Right lobe of liver (tissue), 6 donors: Measurements from ENCODE around the gene IGF1R. TPM values are rescaled to one million over a fixed set of nuclear protein-coding genes. Genes with fewer than 3 reads are reported as not detected.

Experiments
- ATAC-seq, 4 donors: fragments of 200-7000 bp; cut with Tn5 transposase; one replicate each; pipeline ENCODE4 v1.9.1; 2020; ENCODE audit warnings: mild to moderate bottlenecking in 4 of 4, moderate library complexity in 4 of 4
- DNase-seq, 3 donors: peaks; one replicate each; pipeline ENCODE4 v3.0.0-alpha.2; 2020
- H3K27ac ChIP-seq, 3 donors: fragments of 200-600 bp; one replicate each; pipeline ENCODE4 v1.8.0; 2022
- H3K27me3 ChIP-seq, 2 donors: fragments of 200-600 bp; one replicate each; pipeline ENCODE4 v1.8.0; 2022
- H3K36me3 ChIP-seq, 4 donors: fragments of 200-600 bp; sonication (generic) in 1 of 4; one replicate each; pipeline versions ENCODE4 v1.5.1 to v1.8.0; 2017 to 2022; ENCODE audit warnings: control low read depth in 1 of 4
- H3K4me1 ChIP-seq, 4 donors: fragments of 200-600 bp; sonication (generic) in 1 of 4; one replicate each; pipeline versions ENCODE4 v1.5.1 to v1.8.0; 2017 to 2022; ENCODE audit warnings: control low read depth in 1 of 4
- H3K4me3 ChIP-seq, 3 donors: fragments of 200-600 bp; one replicate each; pipeline ENCODE4 v1.8.0; 2022
- H3K9me3 ChIP-seq, 4 donors: fragments of 200-600 bp; sonication (generic) in 1 of 4; one replicate each; pipeline versions ENCODE4 v1.5.1 to v1.8.0; 2017 to 2022; ENCODE audit warnings: control low read depth in 1 of 4
- POLR2A ChIP-seq: fragments of 450-650 bp; IDR thresholded peaks from one replicate; pipeline ENCODE4 v1.6.1; 2017; ENCODE audit warnings: antibody characterized with exemption, mild to moderate bottlenecking
- WGBS: methylation state at CpG from one replicate; pipeline ENCODE4 v1.1.6; 2018; ENCODE audit warnings: low coverage, low lambda C conversion rate; ENCODE audit not compliant: insufficient coverage; ENCODE audit errors: missing lambda C conversion rate; 5-methylcytosine and 5-hydroxymethylcytosine counted together
- intact Hi-C, 2 donors: fragments of 100-400 bp; cut with DNase I; formaldehyde crosslinking; loops; one replicate each; pipeline versions ENCODE4 v1.11.2 to v1.14.1; 2022
- total RNA-seq, 6 experiments: library from RNA; depleted of rRNA in 2 of 6; stranded (reverse); fragments of >200 nt in 2 of 6; fragmentation: NEBNext Ultra II Directional in 3 of 6; extraction: Animal tissue kit (Norgen Biotek cat#: 25700) in 3 of 6; gene quantifications; one replicate each; pipeline versions ENCODE4 v1.1.0 to v1.2.4, GENCODE V29; 2016 to 2023
- TF ChIP-seq, protein P1 (sequence below), 4 donors: fragments of 200-600 bp in 3 of 4; fragments of 450-650 bp in 1 of 4; IDR thresholded peaks; one replicate each; pipeline versions ENCODE4 v1.5.1 to v1.8.0; 2016 to 2022; ENCODE audit warnings: antibody characterized with exemption in 4 of 4, mild to moderate bottlenecking in 2 of 4
- donor health status: DM: no; HTN: yes; CAD: no.
- donor health status: DM: no; HTN: no; CAD: no.
- donor health status: DM: no; HTN: no; CAD: no.
- donor health status: DM: no; HTN: yes; CAD: no.
- donor health status: DM: no; HTN: yes; CAD: no.

IGF1R gene
- total RNA-seq, 6 experiments from 2014 or later: 2.5 to 5.3 (median 3.8) TPM

DNA sequence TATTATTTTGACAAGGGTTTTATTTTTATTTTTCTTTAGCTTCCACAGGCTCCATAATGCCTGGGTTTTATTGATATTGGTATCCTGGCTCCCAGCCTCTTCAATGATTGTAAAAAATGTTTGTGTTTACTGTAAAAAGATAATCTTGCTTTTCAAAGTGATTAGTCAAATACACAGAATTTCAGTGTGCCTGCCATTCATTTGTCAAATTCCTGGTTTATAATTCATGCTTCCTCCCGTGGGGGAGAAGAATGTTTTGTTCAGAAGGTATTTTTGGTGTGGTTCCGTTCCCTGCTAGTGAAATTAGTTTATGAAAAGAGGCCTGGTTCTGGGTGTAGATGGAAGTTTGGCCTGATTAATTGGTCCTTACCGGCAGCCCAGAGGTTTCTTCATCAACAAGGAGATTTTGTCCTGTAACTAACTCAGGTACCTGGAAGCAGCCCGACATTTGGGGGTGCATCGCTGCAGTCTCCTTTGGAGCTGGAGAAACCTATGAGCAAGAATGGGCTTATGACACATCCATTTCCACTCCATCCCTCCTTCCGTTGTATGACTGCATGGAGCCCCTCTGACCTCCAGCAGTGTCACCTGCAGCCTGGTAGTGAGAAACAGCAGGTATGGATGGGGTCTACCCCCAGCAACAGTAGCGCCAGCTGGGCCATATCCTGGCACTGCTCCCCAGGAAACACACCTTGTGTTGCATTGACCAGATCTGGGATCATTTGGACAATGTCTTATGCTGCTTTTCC is 257.8 kb downstream of the IGF1R start:
- no peak for DNase-seq
- H3K4me3 ChIP-seq: no peak overlapping the region
- no peak for ATAC-seq
- H3K27ac ChIP-seq: no peak overlapping the region
- intact Hi-C loops: no loop called here
- 74% methylated on average over 5 of the region's 7 CpGs for WGBS
- H3K36me3 ChIP-seq: no peaks in the 10 kb centered on the region
- TF ChIP-seq, protein P1, sequence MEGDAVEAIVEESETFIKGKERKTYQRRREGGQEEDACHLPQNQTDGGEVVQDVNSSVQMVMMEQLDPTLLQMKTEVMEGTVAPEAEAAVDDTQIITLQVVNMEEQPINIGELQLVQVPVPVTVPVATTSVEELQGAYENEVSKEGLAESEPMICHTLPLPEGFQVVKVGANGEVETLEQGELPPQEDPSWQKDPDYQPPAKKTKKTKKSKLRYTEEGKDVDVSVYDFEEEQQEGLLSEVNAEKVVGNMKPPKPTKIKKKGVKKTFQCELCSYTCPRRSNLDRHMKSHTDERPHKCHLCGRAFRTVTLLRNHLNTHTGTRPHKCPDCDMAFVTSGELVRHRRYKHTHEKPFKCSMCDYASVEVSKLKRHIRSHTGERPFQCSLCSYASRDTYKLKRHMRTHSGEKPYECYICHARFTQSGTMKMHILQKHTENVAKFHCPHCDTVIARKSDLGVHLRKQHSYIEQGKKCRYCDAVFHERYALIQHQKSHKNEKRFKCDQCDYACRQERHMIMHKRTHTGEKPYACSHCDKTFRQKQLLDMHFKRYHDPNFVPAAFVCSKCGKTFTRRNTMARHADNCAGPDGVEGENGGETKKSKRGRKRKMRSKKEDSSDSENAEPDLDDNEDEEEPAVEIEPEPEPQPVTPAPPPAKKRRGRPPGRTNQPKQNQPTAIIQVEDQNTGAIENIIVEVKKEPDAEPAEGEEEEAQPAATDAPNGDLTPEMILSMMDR (IDR thresholded peaks at IDR 0.05): no peak
- TF ChIP-seq POLR2A: no peak
- H3K4me1 ChIP-seq: no peaks in the 10 kb centered on the region
- no peaks in the 10 kb centered on the region for H3K9me3 ChIP-seq
- no peaks in the 10 kb centered on the region for H3K27me3 ChIP-seq

DNA sequence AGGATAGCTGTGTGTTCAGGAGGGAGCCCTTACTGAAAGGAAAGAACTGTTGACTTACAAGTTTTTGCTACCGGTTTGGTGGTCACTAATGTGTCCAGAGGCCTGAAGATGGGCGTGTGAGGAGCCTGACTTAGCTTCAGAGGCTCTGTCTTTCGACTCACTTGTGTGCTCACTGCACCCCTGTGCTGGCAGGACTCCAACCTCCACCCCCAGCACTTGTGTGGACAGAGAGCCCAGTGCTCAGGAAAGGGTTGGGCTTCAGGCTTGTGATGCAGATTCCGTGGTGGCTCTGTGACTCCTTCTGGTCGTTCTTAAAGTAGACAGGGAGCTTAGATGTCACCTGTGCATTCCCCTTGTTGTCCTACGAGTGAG is 258.4 kb downstream of the IGF1R start:
- 35% methylated on average over 5 of the region's 6 CpGs for WGBS
- intact Hi-C loops: no loop called here
- Histone ChIP-seq H3K27me3 (no peaks in the 10 kb centered on the region), H3K9me3 (no peaks in the 10 kb centered on the region), H3K4me3 (no peak overlapping the region), H3K36me3 (no peaks in the 10 kb centered on the region), H3K27ac (no peak overlapping the region), H3K4me1 (no peaks in the 10 kb centered on the region)
- no peak for TF ChIP-seq POLR2A
- TF ChIP-seq, protein P1 (IDR thresholded peaks at IDR 0.05): no peak
- ATAC-seq (no peak), DNase-seq (no peak)

DNA sequence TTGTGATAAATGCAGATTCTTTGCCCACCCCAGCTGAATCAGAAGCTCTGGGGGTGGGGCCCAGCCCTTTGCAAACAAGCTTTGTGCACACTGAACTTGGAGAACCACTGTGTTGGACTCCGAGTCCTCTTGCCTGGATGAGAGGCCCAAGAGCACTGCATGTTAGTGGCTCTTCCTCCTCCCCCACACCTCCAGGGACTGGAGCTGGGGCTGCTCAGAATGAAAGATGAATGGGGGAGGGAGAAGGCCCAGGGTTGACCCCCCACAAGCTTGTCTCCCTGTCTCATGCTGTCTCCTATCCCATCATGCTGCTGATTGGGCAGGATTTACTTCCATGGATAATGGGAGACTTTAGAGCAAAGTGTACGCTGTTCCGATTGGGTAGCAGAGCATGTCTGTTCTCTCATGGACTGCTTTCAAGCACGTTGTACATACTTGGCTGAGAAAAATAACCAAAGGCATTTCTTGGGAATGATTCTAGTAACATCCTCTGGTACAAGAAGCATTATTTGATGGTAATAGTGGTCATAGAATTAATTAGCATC is 259.7 kb downstream of the IGF1R start:
- intact Hi-C loops: no loop called here

GRCh38 chr15:98909968-98910885 is 261.9 kb downstream of the IGF1R start:
- ATAC-seq (peak; percentile 31 to 53 (median 44)), DNase-seq (no peak)
- WGBS: 67% methylated on average over 14 of the region's 21 CpGs
- H3K9me3 ChIP-seq: no peaks in the 10 kb centered on the region
- H3K27ac ChIP-seq: no peak overlapping the region
- intact Hi-C loops: no loop called here
- H3K27me3 ChIP-seq: no peaks in the 10 kb centered on the region
- TF ChIP-seq, protein P1 (IDR thresholded peaks at IDR 0.05): no peak
- TF ChIP-seq POLR2A: no peak
- no peaks in the 10 kb centered on the region for H3K36me3 ChIP-seq
- H3K4me1 ChIP-seq: no peaks in the 10 kb centered on the region
- H3K4me3 ChIP-seq: no peak overlapping the region

More for the DNA sequence above, 259.7 kb downstream of the IGF1R start:
- H3K36me3 ChIP-seq: no peaks in the 10 kb centered on the region
- WGBS: 80% methylated on average over 3 of the region's 4 CpGs
- DNase-seq (no peak), ATAC-seq (no peak)
- H3K4me1 ChIP-seq: no peaks in the 10 kb centered on the region
- H3K27me3 ChIP-seq: no peaks in the 10 kb centered on the region
- no peaks in the 10 kb centered on the region for H3K9me3 ChIP-seq
- no peak overlapping the region for H3K4me3 ChIP-seq
- no peak for TF ChIP-seq POLR2A
- TF ChIP-seq, protein P1 (IDR thresholded peaks at IDR 0.05): no peak
- H3K27ac ChIP-seq: no peak overlapping the region
